ENCODE results near the gene CD300LD.

Gene CD300LD

DNA sequence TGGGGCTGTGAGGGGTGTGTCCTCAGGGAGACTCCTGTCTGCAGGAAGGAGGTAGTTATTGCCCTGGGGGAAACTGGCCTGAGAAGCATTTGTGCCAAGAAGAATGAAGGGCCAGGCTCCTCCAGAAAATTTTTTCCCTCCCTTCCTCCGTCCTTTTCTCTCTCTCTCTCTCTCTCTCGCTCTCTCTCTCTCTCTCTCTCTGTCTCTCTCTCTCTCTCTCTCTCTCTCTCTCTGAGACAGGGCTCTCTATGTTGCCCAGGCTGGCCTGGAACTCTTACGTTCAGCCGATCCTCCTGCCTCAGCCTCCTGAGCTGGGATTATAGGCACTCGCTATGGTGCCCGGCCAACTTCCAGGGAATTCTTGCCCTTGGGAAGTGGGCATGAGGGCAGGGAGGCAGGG, 20.0 kb upstream of the CD300LD start:
- Histone ChIP-seq H4K20me1 (ENCODE audit: insufficient read depth, low read length) (no peaks in the 10 kb centered on the region), H3K9me3 (ENCODE audit: low read length) (no peaks in the 10 kb centered on the region), H3K27me3 (ENCODE audit: insufficient read depth, low read length) (no peaks in the 10 kb centered on the region), H3K9me2 (ENCODE audit: low read depth, low read length) (no peaks in the 10 kb centered on the region), H3K4me3 (ENCODE audit: low read depth, low read length, poor library complexity, severe bottlenecking) (no peak overlapping the region), H3F3A (ENCODE audit: insufficient read depth, low read length) (no peaks in the 10 kb centered on the region), H3K4me2 (ENCODE audit: low read length) (no peak overlapping the region), H3K27ac (ENCODE audit: low read depth, low read length, poor library complexity, severe bottlenecking) (no peak overlapping the region), H3K79me2 (ENCODE audit: insufficient read depth, low read length) (no peaks in the 10 kb centered on the region), H3K9ac (ENCODE audit: low read length) (no peak overlapping the region), H3K4me1 (ENCODE audit: insufficient read depth, low read length, severe bottlenecking) (no peaks in the 10 kb centered on the region), H3K36me3 (ENCODE audit: insufficient read depth, low read length) (no peaks in the 10 kb centered on the region), H2AFZ (ENCODE audit: low read length) (no peak overlapping the region)
- TF ChIP-seq, protein P1, sequence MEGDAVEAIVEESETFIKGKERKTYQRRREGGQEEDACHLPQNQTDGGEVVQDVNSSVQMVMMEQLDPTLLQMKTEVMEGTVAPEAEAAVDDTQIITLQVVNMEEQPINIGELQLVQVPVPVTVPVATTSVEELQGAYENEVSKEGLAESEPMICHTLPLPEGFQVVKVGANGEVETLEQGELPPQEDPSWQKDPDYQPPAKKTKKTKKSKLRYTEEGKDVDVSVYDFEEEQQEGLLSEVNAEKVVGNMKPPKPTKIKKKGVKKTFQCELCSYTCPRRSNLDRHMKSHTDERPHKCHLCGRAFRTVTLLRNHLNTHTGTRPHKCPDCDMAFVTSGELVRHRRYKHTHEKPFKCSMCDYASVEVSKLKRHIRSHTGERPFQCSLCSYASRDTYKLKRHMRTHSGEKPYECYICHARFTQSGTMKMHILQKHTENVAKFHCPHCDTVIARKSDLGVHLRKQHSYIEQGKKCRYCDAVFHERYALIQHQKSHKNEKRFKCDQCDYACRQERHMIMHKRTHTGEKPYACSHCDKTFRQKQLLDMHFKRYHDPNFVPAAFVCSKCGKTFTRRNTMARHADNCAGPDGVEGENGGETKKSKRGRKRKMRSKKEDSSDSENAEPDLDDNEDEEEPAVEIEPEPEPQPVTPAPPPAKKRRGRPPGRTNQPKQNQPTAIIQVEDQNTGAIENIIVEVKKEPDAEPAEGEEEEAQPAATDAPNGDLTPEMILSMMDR (IDR thresholded peaks at IDR 0.05; ENCODE audit: low read length): no peak
- TF ChIP-seq EZH2 (IDR thresholded peaks at IDR 0.05; ENCODE audit: borderline replicate concordance, low read length): no peak

DNA sequence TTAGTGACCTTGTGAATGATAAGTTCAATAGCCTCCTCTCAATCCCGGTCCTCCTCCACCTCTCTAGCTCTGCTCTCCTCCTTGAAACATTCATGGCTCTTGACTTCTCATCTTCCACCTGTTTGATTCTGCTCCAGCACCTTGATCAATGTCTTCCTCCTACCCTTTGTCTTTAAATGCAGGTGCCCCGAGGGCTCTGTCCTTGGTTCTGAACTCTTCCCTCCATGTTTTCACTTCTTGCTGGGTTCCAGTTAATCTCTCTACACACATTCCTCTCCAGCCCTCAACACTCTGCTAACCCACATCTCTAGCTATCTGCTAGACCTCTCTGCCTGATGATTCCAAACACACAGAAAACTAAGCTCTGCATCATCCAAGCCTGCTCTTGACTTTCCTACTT, 18.0 kb upstream of the CD300LD start:
- Histone ChIP-seq H3K36me3 (ENCODE audit: insufficient read depth, low read length) (no peaks in the 10 kb centered on the region), H3K79me2 (ENCODE audit: insufficient read depth, low read length) (no peaks in the 10 kb centered on the region), H3K27me3 (ENCODE audit: insufficient read depth, low read length) (no peaks in the 10 kb centered on the region), H3K4me3 (ENCODE audit: low read depth, low read length, poor library complexity, severe bottlenecking) (no peak overlapping the region), H2AFZ (ENCODE audit: low read length) (no peak overlapping the region), H3K27ac (ENCODE audit: low read depth, low read length, poor library complexity, severe bottlenecking) (no peak overlapping the region), H3K4me2 (ENCODE audit: low read length) (no peak overlapping the region), H3K9me2 (ENCODE audit: low read depth, low read length) (no peaks in the 10 kb centered on the region), H3F3A (ENCODE audit: insufficient read depth, low read length) (no peaks in the 10 kb centered on the region), H3K4me1 (ENCODE audit: insufficient read depth, low read length, severe bottlenecking) (no peaks in the 10 kb centered on the region), H3K9ac (ENCODE audit: low read length) (no peak overlapping the region), H4K20me1 (ENCODE audit: insufficient read depth, low read length) (no peaks in the 10 kb centered on the region), H3K9me3 (ENCODE audit: low read length) (no peaks in the 10 kb centered on the region)
- no peak for TF ChIP-seq EZH2 (IDR thresholded peaks at IDR 0.05; ENCODE audit: borderline replicate concordance, low read length)
- TF ChIP-seq, protein P1 (IDR thresholded peaks at IDR 0.05; ENCODE audit: low read length): no peak

DNA sequence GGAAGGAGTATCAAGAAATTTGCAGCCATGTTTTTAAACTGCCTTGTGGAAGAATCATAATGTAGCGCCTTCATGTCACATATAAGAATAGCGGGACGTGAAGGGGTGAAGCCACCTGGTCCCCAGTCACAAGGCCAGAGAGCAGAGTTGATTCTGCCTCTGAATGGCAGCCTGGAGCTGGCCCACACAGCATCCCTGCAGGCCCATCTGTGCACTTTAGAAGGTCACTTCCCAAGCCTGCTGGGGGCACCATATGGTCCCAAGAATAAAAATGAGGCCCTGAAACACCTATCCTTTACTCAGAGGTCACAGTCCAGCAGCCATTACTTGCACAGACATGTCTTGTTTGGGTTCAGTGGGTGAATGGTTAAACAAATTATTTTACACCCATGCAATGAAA, 16.4 kb upstream of the CD300LD start:
- Histone ChIP-seq H4K20me1 (ENCODE audit: insufficient read depth, low read length) (no peaks in the 10 kb centered on the region), H3F3A (ENCODE audit: insufficient read depth, low read length) (no peaks in the 10 kb centered on the region)

More for the DNA sequence above, 16.4 kb upstream of the CD300LD start:
- no peak overlapping the region for H3K4me2 ChIP-seq (ENCODE audit: low read length)
- TF ChIP-seq, protein P1 (IDR thresholded peaks at IDR 0.05; ENCODE audit: low read length): no peak
- no peak for TF ChIP-seq EZH2 (IDR thresholded peaks at IDR 0.05; ENCODE audit: borderline replicate concordance, low read length)
- no peak overlapping the region for H3K4me3 ChIP-seq (ENCODE audit: low read depth, low read length, poor library complexity, severe bottlenecking)
- H3K79me2 ChIP-seq (ENCODE audit: insufficient read depth, low read length): no peaks in the 10 kb centered on the region
- no peaks in the 10 kb centered on the region for H3K27me3 ChIP-seq (ENCODE audit: insufficient read depth, low read length)
- H3K4me1 ChIP-seq (ENCODE audit: insufficient read depth, low read length, severe bottlenecking): no peaks in the 10 kb centered on the region
- no peaks in the 10 kb centered on the region for H3K9me2 ChIP-seq (ENCODE audit: low read depth, low read length)
- no peaks in the 10 kb centered on the region for H3K9me3 ChIP-seq (ENCODE audit: low read length)
- no peak overlapping the region for H2AFZ ChIP-seq (ENCODE audit: low read length)
- no peaks in the 10 kb centered on the region for H3K36me3 ChIP-seq (ENCODE audit: insufficient read depth, low read length)
- no peak overlapping the region for H3K27ac ChIP-seq (ENCODE audit: low read depth, low read length, poor library complexity, severe bottlenecking)
- H3K9ac ChIP-seq (ENCODE audit: low read length): no peak overlapping the region
